Retina (tissue), 1 donor: ENCODE measurements around the gene SKIL.

Experiments
- DNase-seq: peaks from one replicate; pipeline ENCODE4 v3.0.0-alpha.2; 2016

The SKIL gene

DNA sequence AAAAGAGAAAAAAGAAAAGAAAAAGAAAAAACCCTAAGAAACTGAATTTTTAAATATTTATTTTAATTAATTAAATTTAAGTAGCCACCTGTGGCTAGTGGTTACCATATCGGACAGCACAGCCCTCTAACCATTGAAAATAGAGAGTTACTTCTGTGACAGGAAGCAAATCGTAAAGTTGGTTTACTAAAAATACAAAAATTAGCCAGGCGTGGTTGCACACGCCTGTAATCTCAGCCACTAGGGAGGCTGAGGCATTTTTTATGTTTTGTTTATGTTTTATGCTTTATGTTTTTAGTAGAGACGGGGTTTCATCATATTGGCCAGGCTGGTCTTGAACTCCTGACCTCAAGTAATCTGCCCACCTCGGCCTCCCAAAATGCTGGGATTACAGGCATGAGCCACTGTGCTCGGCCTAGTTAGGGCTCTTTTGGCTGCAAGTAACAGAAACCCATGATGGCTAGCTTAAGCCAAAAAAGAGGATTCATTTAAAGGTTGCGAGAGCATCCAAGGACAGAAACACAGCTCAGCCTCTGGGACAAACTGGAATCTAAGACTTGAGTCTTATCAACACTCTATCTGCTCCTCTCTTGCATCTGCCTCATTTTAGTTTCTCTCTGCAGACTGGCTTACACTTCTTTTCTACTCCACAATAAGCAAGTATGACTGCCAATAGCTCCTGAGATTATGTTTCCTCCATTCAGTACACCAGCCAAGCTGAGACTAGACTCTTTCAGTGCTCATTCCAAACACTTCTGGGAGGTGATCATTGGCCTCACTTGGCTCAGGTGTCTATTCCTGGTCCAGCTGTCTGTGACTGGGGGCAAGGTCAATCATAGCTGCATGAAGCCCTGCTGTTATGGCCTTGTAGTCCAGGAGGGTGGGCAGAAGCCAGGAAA, 6.8 kb upstream of the SKIL start:
- DNase-seq = no peak

DNA sequence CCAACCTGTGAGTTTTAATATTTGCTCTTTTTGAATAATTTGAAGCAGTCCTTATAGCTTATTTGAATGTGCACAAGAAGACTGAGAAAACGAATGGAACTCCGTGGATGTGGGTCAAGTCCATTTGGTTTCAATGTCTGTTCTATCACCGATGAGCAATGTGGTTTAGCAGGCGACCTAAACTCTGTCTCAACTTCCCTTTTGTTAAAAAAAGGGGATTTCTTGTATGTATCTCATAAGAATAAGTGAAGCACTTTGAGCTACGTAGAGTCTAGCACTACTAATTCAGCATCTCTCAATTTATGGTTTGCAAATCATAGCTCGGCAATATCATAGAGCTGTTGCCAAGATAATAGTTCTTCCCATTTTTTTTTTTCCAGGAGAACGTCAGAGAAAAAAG, 4.6 kb upstream of the SKIL start:
- DNase-seq = no peak

DNA sequence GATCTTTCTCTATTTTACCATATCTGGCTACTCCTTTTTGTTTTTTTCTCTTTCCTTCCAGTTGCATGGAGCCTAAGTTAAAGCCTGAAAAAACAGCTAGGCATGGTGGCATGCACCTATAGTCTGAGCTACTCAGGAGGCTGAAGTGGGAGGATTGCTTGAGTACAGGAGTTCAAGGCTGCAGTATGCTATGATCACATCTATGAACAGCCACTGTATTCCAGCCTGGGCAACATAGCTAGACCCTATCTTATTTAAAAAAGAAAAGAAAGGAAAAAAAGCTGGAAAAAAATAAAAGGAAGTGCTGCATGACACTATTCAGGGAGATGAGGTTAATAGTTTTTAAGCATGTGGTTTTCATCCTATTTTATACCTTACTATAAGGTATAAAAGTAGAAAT, 4.0 kb upstream of the SKIL start:
- DNase-seq = no peak

DNA sequence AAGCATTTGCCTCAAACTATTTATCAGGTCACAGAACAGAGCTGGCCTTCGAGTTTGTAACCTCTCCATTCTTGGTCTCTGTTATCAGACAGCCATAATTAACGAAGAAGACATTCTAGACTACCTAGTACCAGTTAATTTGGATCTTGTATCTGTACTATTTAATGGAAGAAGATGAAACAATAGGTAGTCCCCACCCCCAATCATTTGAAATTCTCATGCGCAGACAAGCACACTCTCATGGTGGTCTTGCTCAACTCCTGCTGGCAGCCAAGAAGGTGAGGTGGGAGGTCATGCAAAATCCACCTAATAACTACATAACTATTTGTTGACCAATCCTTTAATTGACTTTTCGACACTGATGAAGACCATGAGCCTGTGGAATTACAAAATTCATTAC, 2.8 kb upstream of the SKIL start:
- peak; percentile 36 for DNase-seq

DNA sequence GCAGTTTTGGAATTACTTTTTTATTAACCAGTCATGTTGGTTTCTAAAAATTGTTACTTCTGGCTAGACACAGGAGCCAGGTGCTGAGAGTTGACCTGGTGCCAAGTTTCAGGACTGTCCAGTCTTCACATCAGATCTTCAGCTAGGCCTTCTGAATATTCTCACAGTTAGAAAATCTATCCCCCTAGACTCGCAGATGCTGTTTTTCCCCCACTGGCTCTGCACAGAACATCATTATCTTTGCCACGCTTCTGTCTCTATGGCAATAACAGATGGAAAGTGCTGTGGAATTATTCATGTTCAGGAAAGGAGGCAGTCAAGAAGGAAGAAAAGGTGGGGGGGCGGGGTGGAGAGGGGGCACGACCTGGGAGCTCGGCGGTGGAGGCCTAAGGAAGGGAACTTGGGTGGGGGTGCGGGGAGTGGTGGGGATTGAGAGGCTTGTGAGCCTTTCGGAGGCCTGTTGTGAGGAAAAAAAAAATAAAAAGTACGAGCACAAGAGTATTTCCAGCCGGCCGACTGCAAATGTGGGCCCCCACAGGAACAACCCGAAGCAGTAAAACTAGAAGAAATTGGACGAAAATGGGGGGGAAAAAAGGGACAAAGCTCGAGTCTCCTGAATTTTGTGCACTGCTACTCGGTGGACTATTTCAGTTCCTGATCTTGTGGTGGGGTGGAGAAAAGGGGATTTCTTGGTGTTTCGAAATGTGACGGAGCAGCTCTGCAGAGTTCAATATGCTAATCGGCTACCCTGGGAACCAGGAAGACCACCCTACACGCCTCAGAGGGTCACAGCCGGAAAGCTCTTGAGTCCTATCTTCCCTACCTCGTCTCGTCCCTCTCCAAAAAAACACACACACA, 1.5 kb upstream of the SKIL start:
- no peak for DNase-seq

DNA sequence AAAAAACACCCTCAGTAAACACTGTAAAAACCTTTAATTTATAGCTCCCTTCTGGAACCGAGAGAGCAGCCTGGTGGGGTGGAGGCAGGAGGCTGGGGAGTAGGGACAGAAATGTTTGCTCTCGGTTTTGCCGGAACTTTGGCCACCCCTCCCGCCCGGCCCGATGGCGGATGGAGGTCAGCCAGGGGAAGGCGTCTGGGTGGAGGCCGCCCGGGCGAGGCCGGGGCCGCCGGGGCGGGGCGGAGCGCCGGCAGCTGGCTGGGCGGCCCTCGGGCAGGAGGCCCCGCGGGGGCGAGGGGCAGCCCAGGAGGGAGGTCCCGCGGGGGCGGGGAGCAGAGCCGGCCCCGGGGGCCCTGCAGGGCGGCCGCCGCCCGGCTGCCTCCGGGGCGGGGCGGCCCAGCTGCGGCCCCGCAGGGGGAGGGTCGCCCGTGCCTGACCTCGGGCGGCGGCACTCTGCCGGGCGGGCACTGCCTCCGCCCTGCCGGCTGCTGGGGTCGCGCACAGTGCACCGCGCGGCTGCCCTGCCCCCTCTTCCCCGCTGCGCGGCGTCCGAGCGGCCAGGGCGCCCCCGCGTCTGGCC, 829 bp upstream of the SKIL start:
- DNase-seq = peak; percentile 87

DNA sequence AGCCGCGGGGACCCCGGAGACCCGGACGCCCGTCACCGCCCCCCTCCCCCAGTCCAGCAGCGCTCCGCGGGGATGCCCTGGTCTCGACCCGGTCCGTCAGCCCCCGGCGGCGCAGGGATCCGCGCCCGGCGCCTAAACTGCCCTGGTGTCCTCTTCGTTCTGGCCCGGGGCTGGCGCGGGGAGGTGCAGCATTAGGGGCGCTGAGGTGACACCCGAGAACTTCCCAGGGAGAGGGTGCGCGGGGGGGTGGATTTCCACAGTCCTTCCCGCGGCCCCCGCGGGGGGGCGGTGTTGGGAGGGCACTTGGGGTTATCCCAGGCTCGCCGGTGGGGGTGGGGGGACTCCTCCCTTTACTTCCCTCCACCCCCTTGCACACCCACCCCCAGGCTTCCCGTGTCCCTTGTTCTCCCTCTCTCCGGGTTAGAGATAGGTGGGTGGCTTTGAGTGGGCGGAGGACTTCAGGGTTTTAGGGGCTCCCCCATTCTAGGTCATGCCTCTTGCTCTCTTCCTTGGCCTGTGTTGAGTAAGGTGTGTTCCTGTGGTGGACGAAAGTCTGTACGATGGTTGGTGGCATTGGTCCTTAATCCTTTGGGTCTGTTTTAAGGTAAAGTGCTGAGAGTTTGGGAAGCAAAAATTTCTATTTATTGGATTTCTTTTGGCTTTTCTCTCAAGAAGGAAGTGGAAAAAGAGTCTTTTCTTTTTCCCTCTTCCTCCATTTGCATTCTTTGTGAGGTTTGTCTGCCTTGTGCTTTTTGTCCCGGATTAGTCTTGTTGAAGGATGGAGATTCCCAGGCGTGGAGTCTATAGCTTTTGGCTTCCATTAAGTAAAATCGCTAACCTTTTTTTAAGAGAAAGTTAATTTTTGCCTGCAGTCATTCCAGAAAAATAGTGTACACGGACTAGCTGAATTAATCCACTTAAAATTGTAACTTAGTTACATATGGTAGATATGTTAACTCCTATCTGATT, 811 bp downstream of the SKIL start:
- peak; percentile 79 for DNase-seq

DNA sequence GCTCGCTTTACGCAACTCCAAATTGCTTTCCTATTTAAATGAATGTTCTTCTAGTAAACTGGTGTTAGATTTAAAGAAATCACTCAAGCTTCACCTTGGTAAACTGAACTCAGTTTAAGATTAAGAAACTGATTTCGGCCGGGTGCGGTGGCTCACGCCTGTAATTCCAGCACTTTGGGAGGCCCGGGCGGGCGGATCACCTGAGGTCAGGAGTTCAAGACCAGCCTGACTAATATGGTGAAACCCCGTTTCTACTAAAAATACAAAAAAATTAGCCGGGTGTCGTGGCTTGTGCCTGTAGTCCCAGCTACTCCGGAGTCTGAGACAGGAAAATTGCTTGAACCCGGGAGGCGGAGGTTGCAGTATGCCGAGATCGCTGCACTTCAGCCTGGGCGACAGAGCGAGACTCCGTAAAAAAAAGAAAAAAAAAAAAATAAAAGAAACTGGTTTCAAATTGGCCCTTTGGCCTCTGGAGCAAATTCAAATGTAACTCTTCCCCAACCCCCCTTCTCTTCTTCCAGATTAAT, 1.7 kb downstream of the SKIL start:
- peak; percentile 36 for DNase-seq

DNA sequence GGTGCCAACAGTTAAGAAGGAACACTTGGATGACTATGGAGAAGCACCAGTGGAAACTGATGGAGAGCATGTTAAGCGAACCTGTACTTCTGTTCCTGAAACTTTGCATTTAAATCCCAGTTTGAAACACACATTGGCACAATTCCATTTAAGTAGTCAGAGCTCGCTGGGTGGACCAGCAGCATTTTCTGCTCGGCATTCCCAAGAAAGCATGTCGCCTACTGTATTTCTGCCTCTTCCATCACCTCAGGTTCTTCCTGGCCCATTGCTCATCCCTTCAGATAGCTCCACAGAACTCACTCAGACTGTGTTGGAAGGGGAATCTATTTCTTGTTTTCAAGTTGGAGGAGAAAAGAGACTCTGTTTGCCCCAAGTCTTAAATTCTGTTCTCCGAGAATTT, 3.0 kb downstream of the SKIL start:
- DNase-seq = no peak

DNA sequence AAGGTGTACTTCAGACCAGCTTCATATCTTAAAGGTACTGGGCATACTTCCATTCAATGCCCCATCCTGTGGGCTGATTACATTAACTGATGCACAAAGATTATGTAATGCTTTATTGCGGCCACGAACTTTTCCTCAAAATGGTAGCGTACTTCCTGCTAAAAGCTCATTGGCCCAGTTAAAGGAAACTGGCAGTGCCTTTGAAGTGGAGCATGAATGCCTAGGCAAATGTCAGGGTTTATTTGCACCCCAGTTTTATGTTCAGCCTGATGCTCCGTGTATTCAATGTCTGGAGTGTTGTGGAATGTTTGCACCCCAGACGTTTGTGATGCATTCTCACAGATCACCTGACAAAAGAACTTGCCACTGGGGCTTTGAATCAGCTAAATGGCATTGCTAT, 3.4 kb downstream of the SKIL start:
- DNase-seq = no peak

DNA sequence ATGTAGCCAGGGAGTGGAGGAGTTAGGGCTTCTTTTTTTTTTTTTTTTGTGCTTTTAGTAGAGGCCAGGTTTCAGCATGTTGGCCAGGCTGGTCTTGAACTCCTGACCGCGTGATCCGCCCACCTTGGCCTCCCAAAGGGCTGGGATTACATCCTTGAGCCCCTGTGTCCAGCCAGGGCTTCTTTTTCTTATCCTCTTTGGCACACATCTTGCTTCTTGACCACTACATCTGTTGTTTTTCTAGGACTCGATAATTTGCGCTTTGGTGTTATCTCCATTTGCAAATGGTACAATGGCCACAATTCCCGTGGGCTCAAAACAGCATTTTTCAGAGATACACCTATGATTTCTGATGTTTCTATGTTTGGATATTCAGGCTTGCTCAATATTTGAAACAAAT, 4.2 kb downstream of the SKIL start:
- no peak for DNase-seq

DNA sequence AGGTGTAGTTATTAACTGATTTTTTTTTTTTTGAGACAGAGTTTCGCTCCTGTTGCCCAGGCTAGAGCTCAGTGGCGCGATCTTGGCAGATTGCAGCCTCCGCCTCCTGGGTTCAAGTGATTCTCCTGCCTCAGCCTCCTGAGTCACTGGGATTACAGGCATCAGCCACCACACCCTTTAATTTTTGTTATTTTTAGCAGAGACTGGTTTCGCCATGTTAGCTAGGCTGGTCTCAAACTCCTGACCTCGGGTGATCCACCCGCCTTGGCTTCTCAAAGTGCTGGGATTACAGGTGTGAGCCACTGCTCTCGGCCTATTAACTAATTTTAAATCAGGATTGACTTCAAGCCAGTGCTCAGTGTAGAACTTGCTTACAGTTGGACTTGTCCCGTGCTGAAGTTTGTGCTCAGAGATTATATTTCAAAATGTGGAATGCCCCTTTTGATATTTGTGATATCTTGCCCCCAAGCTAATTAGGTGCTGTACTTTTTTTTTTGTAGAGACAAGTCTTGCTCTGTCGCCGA, 6.0 kb downstream of the SKIL start:
- no peak for DNase-seq

DNA sequence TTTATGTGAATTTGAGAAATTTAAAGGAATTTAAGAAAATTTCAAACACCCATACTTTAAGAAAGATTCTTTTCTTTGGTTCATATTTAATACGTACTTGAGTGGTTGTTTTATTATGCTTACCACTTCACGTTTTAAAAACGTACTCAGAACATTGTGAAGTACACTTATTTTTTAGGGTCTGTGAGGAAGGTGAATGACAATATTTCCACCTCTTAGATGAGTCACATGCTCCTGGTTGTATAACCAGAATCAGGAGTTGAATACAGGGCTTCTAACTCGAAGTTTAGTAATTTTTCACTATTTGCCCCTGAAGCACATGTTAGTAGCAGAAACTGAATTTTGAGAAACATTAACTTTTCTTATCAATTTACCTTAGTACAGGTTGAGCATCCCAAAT, 7.5 kb downstream of the SKIL start:
- DNase-seq = no peak

DNA sequence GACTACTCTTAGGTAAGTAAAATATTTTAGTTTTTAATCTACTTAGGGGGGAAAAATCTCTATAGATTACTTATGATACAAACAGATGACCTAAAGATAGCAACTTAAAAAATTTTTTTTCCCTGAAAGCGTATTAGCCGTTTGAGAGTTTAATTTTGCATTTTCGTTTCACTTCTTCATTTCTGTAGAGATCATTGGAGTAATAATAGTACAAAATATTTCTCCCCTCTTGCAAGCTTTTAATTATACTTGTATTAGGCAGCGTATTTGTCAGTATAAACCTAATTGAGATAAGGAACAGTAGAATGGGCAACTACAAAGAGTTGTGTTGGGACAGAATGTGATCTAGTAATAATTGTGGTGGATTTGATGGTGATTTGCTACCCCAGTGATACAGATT, 10.3 kb downstream of the SKIL start:
- no peak for DNase-seq

DNA sequence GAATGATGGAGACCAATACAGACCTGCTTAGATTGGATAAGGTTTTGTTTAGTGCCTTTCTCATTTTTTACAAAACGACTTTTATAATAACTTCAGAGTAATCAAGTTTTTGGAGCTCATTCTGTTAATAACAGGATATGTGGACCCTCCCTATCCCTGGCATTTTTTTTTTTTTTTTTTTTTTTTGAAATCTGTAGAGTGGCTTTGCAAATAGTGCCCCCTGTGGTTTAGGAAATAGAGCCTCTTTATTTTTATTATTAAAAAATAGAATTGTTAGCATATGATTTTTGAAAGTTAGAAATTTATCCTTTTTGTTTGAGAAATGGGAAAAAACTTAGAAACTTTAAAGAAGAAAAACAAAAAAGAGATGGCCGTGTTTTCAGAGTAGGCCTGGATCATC, 11.4 kb downstream of the SKIL start:
- no peak for DNase-seq

DNA sequence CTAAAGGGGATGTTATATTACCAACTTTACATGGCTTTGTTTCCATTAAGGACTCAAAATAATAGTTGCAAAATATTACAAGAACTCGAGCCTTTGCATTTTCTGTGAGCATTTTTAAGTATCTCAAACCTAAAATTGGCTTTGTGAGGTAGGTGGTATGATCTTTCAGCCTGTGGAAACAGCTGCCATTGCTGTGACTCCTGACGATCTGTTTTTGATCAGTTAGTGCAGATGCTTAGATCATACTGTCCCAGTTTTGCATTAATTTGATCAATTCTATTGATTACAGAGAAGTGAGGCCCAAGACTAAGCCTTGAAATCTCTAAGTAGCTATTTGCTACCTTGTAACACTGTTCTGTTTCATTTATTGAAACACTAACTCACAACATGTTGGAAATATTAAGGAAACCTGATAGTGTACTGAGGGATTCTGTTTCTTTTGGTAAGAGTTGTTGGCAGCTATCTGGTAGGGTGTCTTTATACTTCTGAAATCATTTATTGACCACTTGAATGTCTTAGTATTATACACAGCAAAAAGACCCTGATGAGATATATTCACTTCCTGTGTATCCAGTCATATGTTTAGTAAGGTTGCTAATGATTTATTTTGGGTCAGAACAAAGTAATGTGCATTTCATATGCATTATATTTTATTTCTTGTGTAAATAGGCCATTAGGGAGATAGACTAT, 14.8 kb downstream of the SKIL start:
- no peak for DNase-seq

DNA sequence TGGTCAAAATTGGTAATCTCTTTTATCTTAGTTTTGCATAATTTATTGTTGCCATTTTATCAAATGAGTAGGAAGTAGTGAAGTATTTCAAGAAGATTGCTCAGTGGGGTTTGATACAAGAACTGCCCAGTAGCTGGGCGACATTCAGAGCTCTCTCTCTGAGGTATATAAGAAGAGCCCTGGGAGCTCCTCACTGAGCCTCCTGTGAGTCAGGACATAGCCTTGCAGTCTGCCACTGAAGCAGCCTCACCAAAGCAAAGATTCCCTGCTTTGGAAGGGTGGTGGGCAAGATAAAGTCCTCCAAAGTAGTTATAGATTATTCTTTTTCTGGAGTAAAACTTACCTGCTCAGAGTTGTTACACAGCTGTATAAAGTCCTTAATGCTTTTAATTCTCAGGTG, 26.1 kb downstream of the SKIL start:
- DNase-seq = no peak

DNA sequence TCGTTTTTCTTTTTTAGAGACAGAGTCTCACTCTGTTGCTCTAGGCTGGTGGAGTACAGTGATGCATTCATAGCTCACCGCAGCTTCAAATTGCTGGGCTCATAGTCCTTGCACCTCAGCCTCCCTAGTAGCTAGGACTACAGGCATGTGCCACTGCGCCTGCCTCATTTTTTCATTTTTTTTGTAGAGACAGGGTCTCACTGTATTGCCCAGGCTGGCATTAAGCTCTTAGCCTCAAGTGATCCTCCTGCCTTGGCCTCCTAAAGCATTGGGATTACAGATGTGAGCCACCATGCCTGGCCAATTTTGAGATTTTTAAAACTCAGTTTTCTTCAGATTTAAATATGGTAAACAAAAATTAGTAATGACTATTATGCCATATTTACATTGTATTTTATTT, 29.0 kb downstream of the SKIL start:
- no peak for DNase-seq

DNA sequence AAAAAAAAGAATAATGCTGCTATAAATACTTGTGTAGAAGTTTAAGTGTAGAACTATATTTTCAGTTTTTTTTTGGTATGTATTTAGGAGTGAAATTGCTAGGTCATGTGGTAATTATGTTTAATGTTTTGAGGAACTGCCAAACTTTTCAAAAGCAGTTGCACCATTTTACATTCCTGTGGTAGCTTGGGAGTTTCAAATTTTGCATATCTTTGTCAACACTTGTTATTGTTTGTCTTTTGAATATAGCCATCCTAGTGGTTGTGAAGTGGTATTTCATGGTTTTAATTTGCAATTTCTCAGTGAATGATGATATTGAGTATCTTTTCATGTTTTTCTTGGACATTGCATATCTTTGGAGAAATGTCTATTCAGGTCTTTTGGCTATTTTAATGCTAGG, 30.4 kb downstream of the SKIL start:
- no peak for DNase-seq

DNA sequence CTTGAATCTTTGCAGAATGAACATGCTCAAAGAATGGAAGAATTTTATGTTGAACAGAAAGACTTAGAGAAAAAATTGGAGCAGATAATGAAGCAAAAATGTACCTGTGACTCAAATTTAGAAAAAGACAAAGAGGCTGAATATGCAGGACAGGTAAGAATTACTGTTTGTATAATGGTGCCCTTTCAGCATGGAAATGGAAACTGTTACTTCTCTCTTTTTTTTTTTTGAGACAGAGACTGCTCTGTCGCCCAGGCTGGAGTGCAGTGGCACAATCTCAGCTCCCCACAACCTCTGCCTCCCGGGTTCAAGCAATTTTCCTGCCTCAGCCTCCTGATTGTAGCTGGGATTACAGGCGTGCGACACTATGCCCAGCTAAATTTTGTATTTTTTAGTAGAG, 33.6 kb downstream of the SKIL start:
- DNase-seq = no peak

DNA sequence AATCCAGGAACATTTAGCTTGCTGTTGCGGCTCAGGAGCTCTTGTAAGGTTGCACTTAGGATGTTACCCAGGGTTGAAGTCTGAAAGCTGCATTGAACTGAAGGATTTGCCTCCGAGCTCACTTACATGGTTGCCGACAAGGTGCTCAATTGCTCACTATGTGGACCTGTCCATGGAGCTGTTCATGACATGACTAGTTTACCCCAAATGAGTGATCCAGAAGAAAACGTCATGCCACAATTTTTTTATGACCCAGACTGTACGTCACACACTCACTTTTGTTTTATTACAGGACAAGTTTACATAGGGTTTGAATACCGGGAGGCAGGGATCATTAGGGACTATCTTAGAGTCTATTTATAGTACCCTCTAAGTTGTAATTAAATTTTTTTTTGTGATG, 40.2 kb downstream of the SKIL start:
- DNase-seq = no peak
